CD14-positive monocyte (primary cell): ENCODE data around the gene RPL36AL. TPM values are rescaled to one million over a fixed set of nuclear protein-coding genes. Genes with fewer than 3 reads are reported as not detected.

Experiments
- DNase-seq, 3 donors: peaks; one replicate each; pipeline ENCODE4 v3.0.0-alpha.2; 2011 to 2022
- H2AFZ ChIP-seq: 2 replicates; pipeline ENCODE4 v1.6.0; 2012; ENCODE audit warnings: mild to moderate bottlenecking, low read depth, low read length, inconsistent platforms; ENCODE audit not compliant: insufficient read depth, poor library complexity, severe bottlenecking
- H3K27ac ChIP-seq, 2 donors: 1 replicate in 1 of 2; 2 replicates in 1 of 2; pipeline ENCODE4 v1.5.1; 2012 to 2013; ENCODE audit warnings: low read length in 2 of 2, control low read depth in 1 of 2, inconsistent platforms in 1 of 2, low read depth in 1 of 2, mild to moderate bottlenecking in 1 of 2
- H3K27me3 ChIP-seq, 2 donors: one replicate each; pipeline versions ENCODE4 v1.6.0 to v1.6.1; 2011 to 2013; ENCODE audit warnings: low read length in 2 of 2; ENCODE audit not compliant: control insufficient read depth in 2 of 2, insufficient read depth in 2 of 2
- H3K36me3 ChIP-seq, 2 donors: replicated peaks in 1 of 2; 1 replicate in 1 of 2; 2 replicates in 1 of 2; pipeline versions ENCODE4 v1.5.1 to v1.6.1; 2012 to 2013; ENCODE audit warnings: low read length in 2 of 2, control low read depth in 1 of 2, inconsistent platforms in 1 of 2, mild to moderate bottlenecking in 1 of 2; ENCODE audit not compliant: insufficient read depth in 2 of 2, control insufficient read depth in 1 of 2
- H3K4me1 ChIP-seq, 2 donors: 1 replicate in 1 of 2; 2 replicates in 1 of 2; pipeline versions ENCODE4 v1.5.1 to v1.6.1; 2012 to 2013; ENCODE audit warnings: low read length in 2 of 2, control low read depth in 1 of 2, inconsistent platforms in 1 of 2, mild to moderate bottlenecking in 1 of 2, moderate library complexity in 1 of 2; ENCODE audit not compliant: insufficient read depth in 2 of 2, control insufficient read depth in 1 of 2
- H3K4me2 ChIP-seq: replicated peaks from 2 replicates; pipeline ENCODE3; 2012; ENCODE audit warnings: low read length, moderate library complexity, mild to moderate bottlenecking; ENCODE audit not compliant: poor library complexity, severe bottlenecking; ENCODE audit errors: extremely low read depth
- H3K4me3 ChIP-seq, 3 experiments: fragments of 200-600 bp in 1 of 3; sonication (generic) in 1 of 3; replicated peaks in 1 of 3; 1 replicate in 2 of 3; 2 replicates in 1 of 3; pipeline ENCODE4 v1.5.1; 2011 to 2013; ENCODE audit warnings: low read length in 3 of 3, mild to moderate bottlenecking in 3 of 3, control low read depth in 2 of 3, low read depth in 2 of 3, inconsistent platforms in 1 of 3, moderate library complexity in 1 of 3
- H3K79me2 ChIP-seq: 2 replicates; pipeline ENCODE4 v1.6.0; 2012; ENCODE audit warnings: mild to moderate bottlenecking, control low read depth, inconsistent platforms, low read length, moderate library complexity; ENCODE audit not compliant: insufficient read depth
- H3K9ac ChIP-seq: 2 replicates; pipeline ENCODE4 v1.6.0; 2017; ENCODE audit warnings: low read length, mild to moderate bottlenecking; ENCODE audit not compliant: insufficient read depth, poor library complexity, severe bottlenecking
- H3K9me3 ChIP-seq, 2 donors: replicated peaks in 1 of 2; 1 replicate in 1 of 2; 2 replicates in 1 of 2; pipeline versions ENCODE4 v1.5.1 to v1.6.1; 2012 to 2013; ENCODE audit warnings: low read length in 2 of 2, control low read depth in 1 of 2; ENCODE audit not compliant: control insufficient read depth in 1 of 2, insufficient read depth in 1 of 2
- H4K20me1 ChIP-seq: 2 replicates; pipeline ENCODE4 v1.6.0; 2012; ENCODE audit warnings: mild to moderate bottlenecking, low read length, control low read depth, moderate library complexity; ENCODE audit not compliant: insufficient read depth
- H3K27ac Mint-ChIP-seq, 7 donors: one replicate each; pipeline ENCODE4 v1.8.0; 2020; ENCODE audit warnings: mild to moderate bottlenecking in 7 of 7, mixed read lengths in 7 of 7, moderate library complexity in 6 of 7, inconsistent platforms in 2 of 7
- H3K27me3 Mint-ChIP-seq, 3 donors: one replicate each; pipeline ENCODE4 v1.8.0; 2021 to 2022; ENCODE audit warnings: low read depth in 3 of 3, mild to moderate bottlenecking in 3 of 3, mixed read lengths in 3 of 3, moderate library complexity in 3 of 3, inconsistent platforms in 1 of 3
- H3K36me3 Mint-ChIP-seq, 2 donors: one replicate each; pipeline ENCODE4 v1.8.0; 2020; ENCODE audit warnings: mixed read lengths in 2 of 2, inconsistent platforms in 1 of 2, mild to moderate bottlenecking in 1 of 2
- H3K4me1 Mint-ChIP-seq: one replicate; pipeline ENCODE4 v1.8.0; 2020; ENCODE audit warnings: mild to moderate bottlenecking, mixed read lengths
- H3K4me3 Mint-ChIP-seq, 2 donors: one replicate each; pipeline ENCODE4 v1.8.0; 2020; ENCODE audit warnings: mild to moderate bottlenecking in 2 of 2, mixed read lengths in 2 of 2, moderate library complexity in 1 of 2
- H3K9me3 Mint-ChIP-seq, 7 donors: one replicate each; pipeline ENCODE4 v1.8.0; 2020 to 2022; ENCODE audit warnings: mixed read lengths in 7 of 7, mild to moderate bottlenecking in 6 of 7, moderate library complexity in 6 of 7, inconsistent platforms in 2 of 7
- WGBS: methylation state at CpG from one replicate; pipeline ENCODE4 v1.1.5; 2013; ENCODE audit warnings: missing lambda C conversion rate; ENCODE audit not compliant: insufficient coverage; 5-methylcytosine and 5-hydroxymethylcytosine counted together
- intact Hi-C, 2 donors: fragments of 100-400 bp; cut with micrococcal nuclease; formaldehyde crosslinking; loops; one replicate each; pipeline versions ENCODE4 v1.15.0 to v1.15.1; 2023
- polyA plus RNA-seq, 3 donors: library from polyadenylated mRNA; depleted of rRNA in 1 of 3; unstranded in 2 of 3; stranded (reverse) in 1 of 3; fragments of 300-500 nt in 2 of 3; fragments of >200 nt in 1 of 3; fragmentation: Illumina TruSeq in 2 of 3; gene quantifications; 1 replicate in 2 of 3; 2 replicates in 1 of 3; pipeline ENCODE4 v1.2.3, GENCODE V29; 2012 to 2021
- TF ChIP-seq, protein P1 (sequence below): fragments of 200-600 bp; IDR thresholded peaks from one replicate; pipeline ENCODE4 v1.8.0; 2022; ENCODE audit warnings: antibody characterized with exemption, mild to moderate bottlenecking

The RPL36AL gene
- polyA plus RNA-seq, 3 donors, result 237 to 454 (median 408) TPM

DNA sequence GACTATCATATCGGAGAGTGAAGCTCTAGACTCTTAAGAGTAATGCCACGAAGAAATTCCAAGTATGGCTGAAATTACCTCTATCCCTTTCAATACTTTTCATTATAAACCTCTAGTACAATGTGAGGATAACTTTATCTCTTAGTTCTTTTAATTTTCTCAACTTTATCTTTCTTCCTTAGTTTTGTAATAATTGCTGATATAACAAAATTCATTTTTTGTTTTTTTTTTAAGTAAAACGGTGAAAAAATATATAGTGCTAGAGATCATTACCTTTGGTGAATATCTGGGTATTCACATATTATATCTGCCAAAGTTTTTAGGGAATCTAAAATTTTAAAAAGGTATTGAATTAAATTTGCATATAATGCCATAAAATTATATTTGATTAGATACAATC, 34.1 kb upstream of the RPL36AL start:
- no peaks in the 10 kb centered on the region for H3K4me1 ChIP-seq
- H3K27ac ChIP-seq, result no peak overlapping the region
- peaks cover 0 to 4% of the 10 kb centered on the region in 2 donors for H3K36me3 ChIP-seq
- Mint-ChIP-seq H3K36me3 (peaks cover 0 to 6% of the 10 kb centered on the region in 2 donors), H3K4me3 (no peak overlapping the region), H3K4me1 (no peaks in the 10 kb centered on the region), H3K27me3 (peaks cover 0 to 4% (median 0%) of the 10 kb centered on the region in 3 donors), H3K9me3 (peaks cover 0 to 3% (median 0%) of the 10 kb centered on the region in 7 donors), H3K27ac (no peak overlapping the region)
- DNase-seq, result no peak
- TF ChIP-seq, protein P1, sequence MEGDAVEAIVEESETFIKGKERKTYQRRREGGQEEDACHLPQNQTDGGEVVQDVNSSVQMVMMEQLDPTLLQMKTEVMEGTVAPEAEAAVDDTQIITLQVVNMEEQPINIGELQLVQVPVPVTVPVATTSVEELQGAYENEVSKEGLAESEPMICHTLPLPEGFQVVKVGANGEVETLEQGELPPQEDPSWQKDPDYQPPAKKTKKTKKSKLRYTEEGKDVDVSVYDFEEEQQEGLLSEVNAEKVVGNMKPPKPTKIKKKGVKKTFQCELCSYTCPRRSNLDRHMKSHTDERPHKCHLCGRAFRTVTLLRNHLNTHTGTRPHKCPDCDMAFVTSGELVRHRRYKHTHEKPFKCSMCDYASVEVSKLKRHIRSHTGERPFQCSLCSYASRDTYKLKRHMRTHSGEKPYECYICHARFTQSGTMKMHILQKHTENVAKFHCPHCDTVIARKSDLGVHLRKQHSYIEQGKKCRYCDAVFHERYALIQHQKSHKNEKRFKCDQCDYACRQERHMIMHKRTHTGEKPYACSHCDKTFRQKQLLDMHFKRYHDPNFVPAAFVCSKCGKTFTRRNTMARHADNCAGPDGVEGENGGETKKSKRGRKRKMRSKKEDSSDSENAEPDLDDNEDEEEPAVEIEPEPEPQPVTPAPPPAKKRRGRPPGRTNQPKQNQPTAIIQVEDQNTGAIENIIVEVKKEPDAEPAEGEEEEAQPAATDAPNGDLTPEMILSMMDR, result no peak
- no peak overlapping the region for H3K4me3 ChIP-seq
- no CpG with 5 or more reads among the region's 3 CpGs for WGBS
- H3K9me3 ChIP-seq, result no peaks in the 10 kb centered on the region
- intact Hi-C loops, result no loop called here
- no peaks in the 10 kb centered on the region for H3K79me2 ChIP-seq
- H3K27me3 ChIP-seq, result no peaks in the 10 kb centered on the region
- no peak overlapping the region for H3K4me2 ChIP-seq
- H3K9ac ChIP-seq, result no peak overlapping the region
- no peak overlapping the region for H2AFZ ChIP-seq
- H4K20me1 ChIP-seq, result no peaks in the 10 kb centered on the region

DNA sequence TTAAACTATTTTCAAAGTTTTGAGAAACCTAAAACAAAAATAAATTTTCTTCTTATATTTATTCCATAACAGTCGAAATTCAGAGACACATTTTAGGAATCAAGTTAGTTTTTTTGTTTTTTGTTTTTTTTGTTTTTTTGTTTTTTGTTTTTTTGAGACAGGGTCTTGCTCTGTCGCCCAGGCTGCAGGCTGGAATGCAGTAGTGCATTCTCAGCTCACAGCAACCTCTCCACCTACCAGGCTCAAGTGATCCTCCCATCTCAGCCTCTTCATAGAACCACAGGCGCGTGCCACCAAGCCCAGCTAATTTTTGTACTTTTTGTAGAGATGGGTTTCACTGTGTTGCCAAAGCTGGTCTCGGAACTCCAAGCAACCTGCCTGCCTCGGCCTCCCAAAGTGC, 33.1 kb upstream of the RPL36AL start:
- H3K27ac Mint-ChIP-seq, result no peak overlapping the region
- peaks cover 0 to 4% of the 10 kb centered on the region in 2 donors for H3K36me3 ChIP-seq
- no peak overlapping the region for H3K4me3 ChIP-seq
- H2AFZ ChIP-seq, result no peak overlapping the region
- H3K36me3 Mint-ChIP-seq, result peaks cover 0 to 6% of the 10 kb centered on the region in 2 donors
- no peak overlapping the region for H3K27ac ChIP-seq
- no peaks in the 10 kb centered on the region for H3K79me2 ChIP-seq
- peaks cover 0 to 5% (median 0%) of the 10 kb centered on the region in 3 donors for H3K27me3 Mint-ChIP-seq
- no peaks in the 10 kb centered on the region for H4K20me1 ChIP-seq
- no peak overlapping the region for H3K9ac ChIP-seq
- no CpG with 5 or more reads among the region's 6 CpGs for WGBS
- no peak for DNase-seq
- H3K4me2 ChIP-seq, result no peak overlapping the region
- no peaks in the 10 kb centered on the region for H3K4me1 Mint-ChIP-seq
- intact Hi-C loops, result no loop called here
- peaks cover 0 to 3% (median 0%) of the 10 kb centered on the region in 7 donors for H3K9me3 Mint-ChIP-seq
- H3K4me1 ChIP-seq, result no peaks in the 10 kb centered on the region
- H3K27me3 ChIP-seq, result no peaks in the 10 kb centered on the region
- no peak overlapping the region for H3K4me3 Mint-ChIP-seq
- TF ChIP-seq, protein P1, result no peak
- no peaks in the 10 kb centered on the region for H3K9me3 ChIP-seq
